HG02852 (cell line): Measurements from ENCODE around the gene AVPR1B.

Experiments
- ATAC-seq: cut with Tn5 transposase; IDR thresholded peaks from one replicate; pipeline ENCODE4 v1.9.1; 2021; ENCODE audit warnings: mild to moderate bottlenecking, moderate library complexity; ENCODE audit not compliant: unreplicated experiment

Gene AVPR1B

DNA sequence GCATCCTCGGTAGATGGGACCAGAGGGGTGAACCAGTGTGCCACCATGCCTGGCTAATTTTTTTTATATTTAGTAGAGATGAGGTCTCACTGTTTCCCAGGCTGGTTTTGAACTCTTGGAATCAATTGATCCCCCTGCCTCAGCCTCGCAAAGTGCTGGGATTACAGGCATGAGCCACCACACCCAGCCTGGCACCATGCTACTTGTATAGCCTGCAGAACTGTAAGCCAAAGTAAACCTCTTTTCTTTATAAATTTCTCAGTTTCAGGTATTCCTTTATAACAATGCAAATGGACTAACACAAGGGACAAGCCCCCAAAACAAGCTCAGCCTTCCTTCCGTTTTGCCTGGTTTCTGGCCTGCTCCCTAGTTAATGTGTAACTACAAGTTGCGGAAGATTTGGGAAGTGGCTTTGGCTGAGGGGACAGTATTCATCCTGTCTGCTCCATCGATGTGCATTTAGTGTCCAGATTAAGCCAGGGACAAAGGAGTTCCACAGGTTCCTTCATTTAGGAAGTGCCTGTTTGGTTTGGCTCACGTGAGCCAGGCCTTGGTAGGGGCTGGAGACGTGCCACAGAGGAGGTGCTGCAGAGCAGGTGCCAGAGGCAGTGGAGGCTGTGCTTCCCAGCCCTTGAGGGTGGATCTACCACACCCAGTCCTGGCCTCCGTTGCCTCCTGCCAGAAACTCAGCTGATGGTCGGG, 4.4 kb downstream of the AVPR1B start:
- no peak for ATAC-seq

DNA sequence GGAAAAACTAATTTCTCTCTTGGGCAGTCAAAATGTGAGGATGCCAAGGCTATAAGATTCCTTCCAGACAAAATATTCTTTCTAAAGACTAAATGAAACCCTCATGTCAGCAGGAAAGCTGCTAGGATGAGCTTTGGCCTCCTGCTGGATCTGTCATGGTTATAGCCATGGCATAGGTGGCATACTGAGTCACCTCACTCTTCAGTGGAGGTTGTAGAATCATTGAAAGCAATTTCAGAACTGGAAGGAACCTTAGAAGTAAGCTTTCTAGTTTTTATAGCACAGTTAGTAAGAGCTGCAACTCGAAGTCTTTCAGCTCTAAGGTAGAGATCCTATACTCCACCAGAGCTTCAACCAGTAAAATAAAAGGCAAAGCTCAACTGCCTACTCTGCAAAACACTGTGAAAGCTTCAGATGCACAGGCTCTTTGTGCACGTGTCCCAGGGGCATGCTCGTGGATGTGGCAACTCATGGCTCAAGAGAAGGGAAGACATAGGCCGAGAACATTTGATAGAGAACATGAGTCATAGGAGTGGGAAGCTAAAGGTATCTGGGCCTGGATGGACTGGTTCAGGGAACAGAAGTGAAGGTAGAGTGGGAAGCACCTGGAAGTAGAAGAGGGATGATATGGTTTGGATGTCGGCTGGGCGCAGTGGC, 5.8 kb downstream of the AVPR1B start:
- ATAC-seq, result no peak

DNA sequence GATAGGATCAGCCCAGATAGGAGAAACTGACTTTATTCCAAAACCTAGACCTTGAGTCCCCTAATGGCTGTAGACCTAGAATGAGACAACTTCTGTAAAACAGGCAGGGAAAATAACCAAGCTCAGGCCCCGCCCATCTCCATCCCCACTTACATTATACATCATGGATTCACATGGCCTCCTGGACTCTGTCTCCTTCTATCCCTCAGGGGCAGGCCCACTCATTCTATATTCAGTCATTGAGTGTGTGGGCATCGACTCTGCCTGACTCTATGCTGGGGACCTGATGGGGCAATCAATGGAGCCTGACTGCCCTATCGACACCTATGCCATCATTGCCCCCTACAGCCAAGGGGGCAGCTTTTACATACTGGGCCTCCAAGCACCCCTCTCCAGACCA, 6.4 kb downstream of the AVPR1B start:
- no peak for ATAC-seq

DNA sequence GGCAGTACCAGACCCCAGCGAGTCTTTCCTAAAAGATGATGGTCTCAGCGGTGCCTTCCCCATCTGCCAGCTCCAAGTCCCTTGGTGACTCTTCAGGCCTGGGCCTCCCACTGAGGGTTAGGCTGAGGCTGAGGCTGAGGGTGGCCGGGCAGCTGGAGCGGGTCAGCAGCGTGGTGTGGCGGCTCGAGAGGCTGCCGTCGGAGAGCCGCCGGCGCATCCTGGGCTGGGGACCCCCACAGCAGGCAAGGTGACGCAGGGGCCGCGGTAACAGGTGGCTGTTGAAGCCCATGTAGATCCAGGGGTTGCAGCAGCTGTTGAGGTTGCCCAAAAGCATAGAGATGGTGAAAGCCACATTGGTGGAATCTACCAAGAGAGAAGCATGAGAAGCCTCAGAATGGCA, 7.0 kb downstream of the AVPR1B start:
- ATAC-seq, result no peak

DNA sequence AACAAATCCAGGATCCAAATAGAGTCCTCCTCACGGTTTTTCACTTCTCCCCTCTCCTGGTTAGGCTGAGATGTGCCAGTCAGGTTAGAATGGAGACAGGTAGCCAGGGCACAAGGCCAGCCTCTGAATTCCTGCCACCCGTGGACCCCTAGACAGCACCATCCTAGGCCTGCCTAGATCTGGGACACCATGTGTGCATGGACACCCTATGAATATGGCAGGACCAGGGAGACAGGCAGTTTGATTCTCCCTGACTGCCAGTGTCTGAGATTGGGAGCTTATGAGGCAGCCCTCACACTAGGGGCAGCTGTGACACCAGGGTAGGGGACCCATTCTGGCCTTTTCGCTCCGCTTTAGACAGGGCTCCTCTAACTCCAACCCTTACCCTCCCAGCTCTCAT, 7.5 kb downstream of the AVPR1B start:
- ATAC-seq, result no peak

DNA sequence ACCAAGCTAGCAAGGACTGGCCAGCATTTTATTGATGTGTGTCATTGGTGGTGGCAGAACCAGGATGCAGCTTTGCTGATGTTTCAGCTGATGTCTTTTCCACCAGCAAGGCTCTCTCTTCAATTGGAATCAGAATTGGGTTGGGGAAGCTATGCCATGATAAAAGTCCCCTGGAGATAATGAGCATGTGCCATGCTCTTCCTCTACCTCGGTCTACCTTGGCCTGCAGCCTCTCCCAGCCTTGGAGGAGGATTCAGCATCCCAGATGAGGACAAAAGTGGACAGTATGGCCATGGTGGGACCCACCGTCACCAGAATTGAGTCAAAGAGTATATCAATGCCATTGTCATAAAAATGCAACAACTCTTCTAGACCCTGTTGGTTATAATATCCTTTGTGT, 8.6 kb downstream of the AVPR1B start:
- ATAC-seq, result no peak

DNA sequence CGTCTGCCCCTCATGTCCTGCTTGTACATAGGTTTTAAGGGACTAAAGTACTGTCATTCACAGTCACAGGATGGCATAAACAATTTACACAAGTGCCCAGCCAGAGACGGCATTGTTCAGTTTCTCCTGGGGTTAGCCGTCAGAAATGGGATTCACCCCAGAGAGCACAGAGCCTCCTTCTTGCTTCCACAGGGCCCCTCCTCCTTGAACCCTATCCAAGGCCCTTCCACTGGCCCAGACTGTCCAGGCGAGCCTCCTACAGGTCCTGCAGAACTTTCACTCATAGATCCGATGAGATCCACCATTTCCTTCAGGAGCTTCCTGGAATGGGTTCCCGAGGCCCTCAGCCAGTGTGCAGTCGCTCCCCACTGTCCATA, 10.0 kb downstream of the AVPR1B start:
- ATAC-seq, result no peak

DNA sequence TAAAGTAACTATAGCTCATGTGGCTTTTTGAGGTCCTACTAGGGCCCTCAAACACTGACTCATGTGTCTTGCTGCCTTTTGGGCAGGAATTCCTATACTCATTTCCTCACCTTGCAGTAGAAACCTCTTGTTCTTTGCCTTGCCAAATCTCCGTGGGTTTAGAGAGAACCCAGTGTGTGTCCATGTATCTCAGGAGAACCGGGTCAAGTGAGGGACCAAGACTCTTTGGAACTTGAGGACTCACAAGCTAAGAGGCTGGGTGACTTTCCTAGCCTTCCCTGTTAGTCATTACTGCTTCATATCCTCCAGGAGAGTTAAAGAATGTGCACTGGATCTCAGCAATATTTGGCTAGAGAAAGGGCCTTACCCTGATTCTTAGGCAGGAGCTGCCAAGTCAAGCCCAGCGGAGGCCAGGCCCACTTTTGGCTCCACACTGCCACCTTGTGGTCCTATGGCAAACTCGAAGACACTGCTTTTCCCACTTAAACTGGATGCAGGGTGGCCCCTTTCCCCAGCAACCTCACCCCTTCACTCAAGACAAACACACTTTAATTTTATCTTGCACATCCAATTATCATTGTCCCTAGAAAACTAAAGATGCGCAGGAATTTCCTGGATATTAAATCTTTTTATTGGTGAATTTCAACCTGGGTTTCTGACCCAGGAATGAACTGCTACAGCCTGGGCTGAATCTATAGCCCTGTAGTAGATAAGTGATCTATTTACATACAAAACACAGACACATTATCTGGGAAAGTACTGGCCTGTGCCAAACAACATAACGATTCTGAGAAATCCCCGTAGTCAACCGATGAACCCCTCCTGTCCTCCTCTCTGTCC, 10.6 kb downstream of the AVPR1B start:
- ATAC-seq, result no peak

DNA sequence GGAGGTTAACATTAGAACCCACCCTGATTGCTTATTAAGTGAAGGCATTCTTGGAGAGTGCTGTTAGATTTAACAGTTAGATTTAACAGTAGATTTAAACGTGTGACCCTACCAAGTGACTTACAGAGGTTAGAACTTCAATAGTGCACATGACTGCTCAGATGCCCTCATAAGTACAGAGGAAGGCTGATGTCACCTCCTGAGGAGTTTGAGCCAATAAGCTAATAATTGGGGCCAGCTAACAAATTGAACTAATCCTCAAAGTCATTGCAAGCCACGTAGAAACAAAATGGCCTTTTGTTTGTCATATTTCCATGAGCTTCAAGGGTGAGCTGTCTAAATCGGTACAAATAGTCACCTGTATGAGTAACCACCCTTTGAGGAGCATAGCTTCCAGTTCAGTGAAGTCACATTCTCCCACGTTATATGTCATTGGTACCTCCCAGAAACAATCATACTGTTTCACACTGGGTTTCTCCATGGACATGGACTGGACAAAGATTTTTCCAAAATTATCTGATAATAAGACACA, 11.7 kb downstream of the AVPR1B start:
- ATAC-seq, result no peak

DNA sequence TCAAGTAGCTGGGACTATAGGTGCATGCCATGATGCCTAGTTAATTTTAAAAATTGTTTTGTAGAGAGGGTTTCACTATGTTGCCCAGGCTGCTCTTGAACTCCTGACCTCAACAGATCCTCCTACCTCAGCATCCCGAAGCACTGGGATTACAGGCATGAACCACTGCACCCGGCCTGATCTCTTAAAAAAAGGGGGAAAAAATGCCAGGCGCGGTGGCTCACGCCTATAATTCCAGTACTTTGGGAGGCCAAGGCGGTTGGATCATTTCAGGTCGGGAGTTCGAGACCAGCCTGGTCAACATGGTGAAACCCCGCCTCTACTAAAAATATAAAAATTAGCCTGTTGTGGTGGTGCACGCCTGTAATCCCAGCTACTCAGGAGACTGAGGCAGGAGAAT, 13.2 kb downstream of the AVPR1B start:
- no peak for ATAC-seq

DNA sequence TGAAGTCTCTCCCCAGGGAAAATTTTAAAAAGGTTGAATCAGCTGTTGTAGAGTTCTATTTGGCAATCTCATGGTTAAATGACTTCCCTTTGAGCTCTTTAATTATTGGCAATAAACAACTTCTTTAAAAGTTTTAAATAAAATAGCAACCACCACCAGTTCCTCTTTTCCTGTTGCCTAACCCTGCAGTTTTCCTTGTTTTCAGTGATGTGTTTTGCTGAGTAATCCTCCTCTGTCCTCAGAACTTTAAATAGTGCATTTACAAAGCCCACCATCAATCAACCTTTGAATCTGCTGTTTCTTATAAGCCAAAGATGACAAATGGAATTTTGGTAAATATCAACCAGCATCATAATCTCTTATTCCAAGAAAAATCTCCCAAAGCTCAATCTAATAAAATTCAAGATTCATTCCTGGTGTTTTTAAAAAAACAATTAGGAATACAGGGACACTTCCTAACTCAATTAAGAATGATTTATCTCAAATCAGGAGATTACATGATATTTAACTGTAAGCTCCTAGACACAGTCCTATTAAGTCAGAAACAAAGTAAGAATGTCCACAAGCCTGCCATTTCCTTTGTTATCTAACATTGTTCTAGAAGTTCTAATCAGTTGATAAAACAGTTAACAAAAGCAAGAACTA, 14.8 kb downstream of the AVPR1B start:
- ATAC-seq, result no peak

DNA sequence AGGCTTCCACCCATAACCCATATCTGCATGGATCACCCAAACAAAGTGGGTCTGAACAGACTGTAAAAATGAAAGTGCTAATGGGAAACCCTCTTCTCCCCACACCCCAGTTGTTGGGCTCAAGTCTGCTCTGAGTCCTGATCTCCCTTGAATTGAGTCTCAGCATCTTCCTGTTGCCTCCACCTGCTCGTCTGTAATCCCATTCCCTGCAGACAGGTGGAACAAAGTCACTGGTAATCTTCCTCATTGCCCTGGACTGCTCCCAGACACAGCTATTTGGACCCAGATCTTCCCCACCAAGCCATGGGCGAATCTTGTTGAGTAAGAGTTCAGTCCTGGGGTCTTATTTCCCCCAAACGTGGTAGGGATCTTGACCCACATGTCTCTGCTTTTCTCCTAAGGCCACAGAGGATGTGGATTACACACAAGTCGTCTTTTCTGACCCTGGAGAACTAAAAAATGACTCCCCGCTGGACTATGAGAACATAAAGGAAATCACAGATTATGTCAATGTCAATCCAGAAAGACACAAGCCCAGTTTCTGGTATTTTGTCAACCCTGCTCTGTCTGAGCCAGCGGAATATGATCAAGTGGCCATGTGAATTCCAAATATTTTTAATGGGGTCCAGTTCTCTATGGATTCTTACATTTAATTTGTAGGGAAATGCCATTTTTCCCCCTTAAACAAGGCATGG, 15.7 kb downstream of the AVPR1B start:
- ATAC-seq, result no peak

DNA sequence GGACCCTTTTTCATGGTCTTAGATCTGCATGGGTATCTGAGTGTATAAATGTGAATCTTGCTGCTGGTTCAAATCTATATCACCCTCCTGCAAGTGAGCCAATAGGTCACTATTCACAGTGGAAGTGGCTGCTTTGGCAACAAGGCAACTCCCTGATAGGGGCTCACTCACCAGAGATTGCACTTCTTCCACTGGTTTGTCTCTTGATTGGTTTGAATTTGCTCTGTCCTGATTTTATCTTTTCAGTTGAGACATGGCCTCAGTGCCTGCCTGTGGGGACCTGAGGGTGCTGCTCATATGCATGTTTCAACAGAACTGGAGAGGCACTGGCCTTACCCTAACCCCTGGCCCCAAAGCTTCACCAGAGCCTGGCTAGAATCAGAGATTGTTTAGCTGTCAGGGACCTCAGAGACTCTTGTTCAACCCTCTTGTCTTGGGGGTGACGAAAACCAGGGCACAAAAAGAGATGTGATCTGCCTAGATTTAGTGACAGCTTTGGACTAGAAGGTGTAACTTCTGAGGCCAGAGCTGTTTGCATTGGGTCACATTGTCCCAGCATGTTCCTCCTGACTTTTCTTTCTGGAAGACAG, 16.9 kb downstream of the AVPR1B start:
- ATAC-seq, result no peak

DNA sequence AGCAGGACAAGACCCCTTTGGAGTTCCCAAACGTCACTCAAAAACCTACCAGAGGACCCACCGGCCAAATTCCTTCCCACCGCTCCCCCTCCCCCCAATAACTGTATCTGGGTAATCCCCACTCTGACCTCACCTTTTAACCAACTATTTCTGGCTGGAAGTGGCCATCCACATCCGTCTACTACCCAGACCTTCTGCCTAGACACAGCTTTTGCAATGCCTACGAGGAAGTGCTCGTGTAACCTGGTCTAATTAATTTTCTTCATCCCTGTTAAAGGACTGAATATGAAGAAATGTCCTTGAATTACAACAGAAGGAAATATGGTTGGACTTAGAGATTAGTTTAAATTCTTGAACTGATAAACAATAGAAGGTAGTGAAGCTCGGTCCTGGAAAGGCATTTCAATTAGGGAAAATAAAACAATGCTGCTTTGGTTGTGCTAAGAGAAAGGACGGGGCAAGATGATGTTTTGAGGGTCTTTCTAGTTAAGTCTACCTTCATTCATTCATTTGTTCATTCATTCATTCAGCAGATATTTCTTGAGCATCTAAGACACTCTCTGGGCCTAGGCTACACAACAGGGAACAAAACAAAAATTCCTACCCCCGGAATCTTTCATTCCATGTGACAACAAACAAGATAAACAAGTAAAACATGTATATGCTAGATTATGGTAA, 18.8 kb downstream of the AVPR1B start:
- ATAC-seq, result no peak

DNA sequence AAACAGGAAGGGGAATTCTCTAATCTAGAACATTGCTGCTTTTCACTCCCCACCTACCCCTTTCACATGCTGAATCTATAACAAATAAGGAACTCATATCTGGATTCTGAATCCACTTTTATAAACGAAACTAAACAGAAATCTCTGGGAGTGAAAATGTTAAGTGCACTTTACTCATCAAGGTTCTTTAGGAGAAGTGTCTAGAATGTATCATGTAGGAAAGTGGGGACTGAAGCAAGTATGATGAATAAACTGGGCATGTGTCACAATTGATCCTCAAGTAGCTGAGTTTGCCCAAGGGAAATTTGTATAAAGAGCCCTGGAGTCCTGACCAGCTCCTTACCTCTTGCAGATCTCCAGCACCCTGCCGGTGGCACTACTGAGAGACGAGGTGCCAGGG, 19.8 kb downstream of the AVPR1B start:
- no peak for ATAC-seq

DNA sequence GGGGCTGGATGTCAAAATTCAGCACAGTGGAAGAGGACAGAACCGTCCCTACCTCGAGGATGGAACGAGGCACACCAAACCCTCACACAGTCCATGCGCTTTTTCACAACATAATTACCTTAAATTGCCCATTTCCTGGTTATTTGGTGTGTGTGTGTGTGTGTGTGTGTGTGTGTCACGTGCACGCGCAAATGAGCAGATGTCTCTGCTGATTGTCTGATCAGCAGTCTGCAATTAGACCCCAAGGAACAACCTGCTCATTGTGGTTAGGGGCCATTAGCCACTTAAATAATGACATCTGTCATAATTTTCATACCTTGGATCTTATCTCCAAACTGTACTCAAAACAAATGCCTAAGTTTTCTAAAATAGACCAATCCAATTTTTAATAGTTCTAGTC, 23.2 kb downstream of the AVPR1B start:
- no peak for ATAC-seq

DNA sequence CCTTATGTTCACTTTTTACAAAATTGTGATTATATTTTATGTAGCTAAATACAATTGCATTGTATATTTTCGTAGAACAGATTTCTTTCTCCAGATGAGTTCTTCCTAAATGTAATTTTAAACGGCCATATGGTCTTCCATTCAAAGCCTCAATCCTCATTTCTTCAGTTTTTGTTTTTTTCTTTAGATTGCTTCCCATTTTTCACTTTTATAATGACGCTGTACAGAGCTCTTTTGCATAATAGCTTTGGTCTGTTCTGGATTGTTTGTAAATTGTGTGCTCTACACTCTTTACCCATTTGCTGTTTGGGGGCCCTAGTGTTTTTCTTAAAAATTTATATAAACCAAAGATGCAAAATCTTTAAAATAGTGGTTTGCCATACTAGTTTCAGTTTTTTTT, 27.8 kb downstream of the AVPR1B start:
- ATAC-seq, result no peak

DNA sequence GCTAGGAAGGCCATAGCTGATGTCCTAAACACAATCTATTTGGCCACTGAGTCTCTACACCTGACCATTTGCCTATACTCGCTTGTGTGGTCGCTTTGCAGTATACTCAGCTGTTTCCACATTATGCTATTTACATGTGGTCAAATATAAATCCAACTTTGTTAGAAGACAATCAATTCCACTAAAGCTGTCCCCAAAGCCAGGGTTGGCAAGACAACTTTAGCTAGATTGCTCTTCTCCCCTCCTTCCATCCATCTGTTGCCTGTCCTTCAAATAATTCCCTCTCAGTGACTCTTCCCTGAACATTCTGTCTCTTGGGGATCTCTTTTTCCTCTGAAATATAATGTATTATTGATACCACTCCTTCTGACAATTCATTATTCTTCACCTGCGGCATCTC, 30.1 kb downstream of the AVPR1B start:
- no peak for ATAC-seq

DNA sequence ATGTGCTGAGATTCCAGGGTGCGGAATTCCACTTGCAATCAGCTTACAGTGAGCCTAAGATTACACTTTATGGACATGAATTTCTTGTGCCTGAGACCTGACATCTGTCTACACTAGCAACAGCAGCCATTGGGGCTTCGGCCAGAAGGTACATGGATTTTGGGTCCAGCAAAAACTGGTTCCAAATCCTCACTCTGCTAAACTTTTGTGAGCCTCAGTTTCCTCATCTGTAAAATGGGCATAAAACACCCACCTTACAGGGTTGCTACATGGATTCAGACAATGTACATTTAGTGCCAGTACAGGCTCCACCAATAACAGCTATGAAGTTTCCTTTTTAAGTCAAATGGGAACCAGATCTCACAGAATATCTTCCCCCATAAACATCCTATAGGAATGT, 33.4 kb downstream of the AVPR1B start:
- no peak for ATAC-seq
